ENCODE measurements around the gene PHF21A.

PHF21A gene

GRCh38 chr11:45930951-45931570 lies 190.2 kb downstream of the PHF21A start:
- no peak for DNase-seq

- DNase-seq: peak; percentile 87 to 90
These were observed 191.0 kb downstream of the PHF21A start for GRCh38 chr11:45930031-45930794.

- DNase-seq: peak in 1 of 2 experiments; percentile 43
These were observed 191.7 kb downstream of the PHF21A start for GRCh38 chr11:45929486-45930030.

- DNase-seq: no peak
These were observed 192.6 kb downstream of the PHF21A start for GRCh38 chr11:45928535-45929215.

- DNase-seq: no peak
These were observed 193.4 kb downstream of the PHF21A start for GRCh38 chr11:45927684-45928413.

- no peak for DNase-seq
These were observed 193.9 kb downstream of the PHF21A start for GRCh38 chr11:45927332-45927683.

GRCh38 chr11:45926536-45927331 lies 194.5 kb downstream of the PHF21A start:
- DNase-seq: no peak

- DNase-seq: no peak
These were observed 195.3 kb downstream of the PHF21A start for GRCh38 chr11:45926001-45926401.

GRCh38 chr11:45925550-45925949 lies 195.7 kb downstream of the PHF21A start:
- DNase-seq: no peak

GRCh38 chr11:45924927-45925326 lies 196.3 kb downstream of the PHF21A start:
- DNase-seq: no peak

- DNase-seq: no peak
These were observed 197.0 kb downstream of the PHF21A start for GRCh38 chr11:45924036-45924915.

- DNase-seq: peak in 1 of 2 experiments; percentile 43
These were observed 198.7 kb downstream of the PHF21A start, which contains the start of gene LARGE2 for GRCh38 chr11:45922425-45923082. LARGE2 (plus strand) TSS chr11:45922656; CDS start chr11:45922883, 227 bp downstream.

- peak; percentile 18 to 57 for DNase-seq
These were observed 199.5 kb downstream of the PHF21A start for GRCh38 chr11:45921561-45922424.

GRCh38 chr11:45920531-45921477 lies 200.4 kb downstream of the PHF21A start:
- no peak for DNase-seq

GRCh38 chr11:45919806-45920530 lies 201.3 kb downstream of the PHF21A start:
- no peak for DNase-seq

GRCh38 chr11:45918962-45919675 lies 202.1 kb downstream of the PHF21A start:
- DNase-seq: no peak
